Activated naive CD4-positive, alpha-beta T cell treated with anti-CD3 and anti-CD28 coated beads for 36 hours (primary cell): Measurements from ENCODE around the gene CNFN. TPM values are rescaled to one million over a fixed set of nuclear protein-coding genes. Genes with fewer than 3 reads are reported as not detected.

Source experiments
- CTCF ChIA-PET: fragments of 350-600 bp; sonication (Branson Sonifier 250); formaldehyde crosslinking; loops from one replicate; lab custom pipeline; 2021; ENCODE audit warnings: antibody characterized with exemption; lab: Charles Lee
- DNase-seq: peaks from one replicate; pipeline ENCODE4 v3.0.0-alpha.2; 2020
- H3K27ac Mint-ChIP-seq: one replicate; pipeline ENCODE4 v1.8.0; 2021; ENCODE audit warnings: mild to moderate bottlenecking, mixed read lengths
- H3K27me3 Mint-ChIP-seq: one replicate; pipeline ENCODE4 v1.8.0; 2021; ENCODE audit warnings: low read depth, mixed read lengths
- H3K36me3 Mint-ChIP-seq: one replicate; pipeline ENCODE4 v1.8.0; 2021; ENCODE audit warnings: low read depth, mixed read lengths
- H3K4me1 Mint-ChIP-seq: one replicate; pipeline ENCODE4 v1.8.0; 2021; ENCODE audit warnings: low read depth, mixed read lengths
- H3K4me3 Mint-ChIP-seq: one replicate; pipeline ENCODE4 v1.8.0; 2021; ENCODE audit warnings: mild to moderate bottlenecking, moderate library complexity, mixed read lengths
- H3K9me3 Mint-ChIP-seq: one replicate; pipeline ENCODE4 v1.8.0; 2021; ENCODE audit warnings: mixed read lengths
- intact Hi-C: fragments of 100-400 bp; cut with micrococcal nuclease; formaldehyde crosslinking; loops from one replicate; pipeline ENCODE4 v1.15.1; 2023
- total RNA-seq, 2 experiments: library from RNA; stranded (reverse); gene quantifications; one replicate each; pipeline ENCODE4 v1.2.3, GENCODE V29; 2021

CNFN gene
- total RNA-seq, 2 experiments from 2014 or later: not detected

DNA sequence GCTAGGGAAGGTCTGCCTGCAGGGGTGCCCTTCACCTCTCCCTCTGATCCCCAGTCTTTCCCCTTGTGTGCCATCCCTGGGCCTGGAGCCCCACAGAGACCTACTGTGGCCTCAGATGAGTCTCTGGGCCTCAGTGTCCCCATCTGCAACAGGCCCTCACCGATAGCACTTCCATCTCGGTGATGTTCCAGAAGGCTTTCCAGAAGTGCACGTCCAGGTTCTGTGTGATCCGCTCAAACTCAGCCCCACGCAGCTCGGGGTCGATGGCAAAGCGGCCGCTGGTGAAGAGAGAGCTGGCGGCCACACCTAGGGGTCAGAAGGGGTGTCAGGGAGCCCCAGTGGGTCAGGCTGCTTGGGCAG lies 17.7 kb upstream of the CNFN start:
- intact Hi-C loops: no loop called here
- peaks cover 25% of the 10 kb centered on the region for H3K36me3 Mint-ChIP-seq

DNA sequence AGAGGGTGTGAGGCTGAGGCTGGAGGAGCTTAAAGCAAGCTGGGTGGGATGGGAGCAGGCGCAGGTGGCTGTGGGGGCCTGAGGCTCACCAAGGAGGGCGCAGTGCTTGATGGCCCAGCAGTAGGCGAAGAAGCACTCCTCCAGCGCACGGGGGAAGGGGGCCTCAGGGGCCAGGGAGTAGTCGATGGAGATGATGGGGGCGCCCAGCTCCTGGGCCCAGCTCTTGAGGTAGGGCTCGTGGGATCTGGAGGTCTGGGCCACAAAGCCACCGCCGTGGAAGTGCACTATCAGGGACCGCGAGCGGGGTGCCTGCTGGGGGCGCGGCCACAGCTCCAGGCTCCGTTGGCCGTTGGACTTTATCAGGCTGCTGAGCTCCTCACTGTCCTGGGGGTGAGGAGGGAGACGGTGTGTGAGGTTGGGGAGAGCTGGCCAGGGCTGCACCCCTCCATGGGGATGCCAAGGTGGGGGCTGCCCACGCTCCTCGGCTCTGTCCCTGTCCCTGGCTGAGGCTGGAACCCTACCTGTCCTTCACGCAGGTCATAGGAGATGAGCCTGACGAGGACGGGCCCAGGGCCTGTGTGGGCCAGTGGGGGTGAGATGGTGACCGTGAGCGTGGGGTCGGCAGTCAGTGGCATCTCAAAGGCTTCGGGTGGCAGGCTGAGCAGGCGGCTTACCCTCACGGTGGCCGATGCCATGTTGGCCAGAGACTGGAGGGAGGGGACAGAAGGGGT lies 17.2 kb upstream of the CNFN start:
- intact Hi-C loops: no loop called here
- no peak for DNase-seq
- H3K27ac Mint-ChIP-seq: no peak overlapping the region
- H3K4me1 Mint-ChIP-seq: peaks cover 2% of the 10 kb centered on the region
- CTCF ChIA-PET: interaction anchor here (0.7 to 0.9 kb wide), 2 partner anchors 13 to 31 kb away, joined by 3 to 4 read pairs; no protein-coding TSS in a partner anchor
- H3K27me3 Mint-ChIP-seq: no peaks in the 10 kb centered on the region
- H3K4me3 Mint-ChIP-seq: no peak overlapping the region
- no peaks in the 10 kb centered on the region for H3K9me3 Mint-ChIP-seq
- H3K36me3 Mint-ChIP-seq: peaks cover 26% of the 10 kb centered on the region

More for the DNA sequence above, 17.7 kb upstream of the CNFN start:
- CTCF ChIA-PET: interaction anchor here (1.1 kb wide), 1 partner anchor 379 kb away, joined by 3 read pairs; no protein-coding TSS in a partner anchor
- Mint-ChIP-seq H3K4me3 (no peak overlapping the region), H3K27me3 (no peaks in the 10 kb centered on the region), H3K4me1 (no peaks in the 10 kb centered on the region), H3K9me3 (no peaks in the 10 kb centered on the region), H3K27ac (no peak overlapping the region)
- no peak for DNase-seq

DNA sequence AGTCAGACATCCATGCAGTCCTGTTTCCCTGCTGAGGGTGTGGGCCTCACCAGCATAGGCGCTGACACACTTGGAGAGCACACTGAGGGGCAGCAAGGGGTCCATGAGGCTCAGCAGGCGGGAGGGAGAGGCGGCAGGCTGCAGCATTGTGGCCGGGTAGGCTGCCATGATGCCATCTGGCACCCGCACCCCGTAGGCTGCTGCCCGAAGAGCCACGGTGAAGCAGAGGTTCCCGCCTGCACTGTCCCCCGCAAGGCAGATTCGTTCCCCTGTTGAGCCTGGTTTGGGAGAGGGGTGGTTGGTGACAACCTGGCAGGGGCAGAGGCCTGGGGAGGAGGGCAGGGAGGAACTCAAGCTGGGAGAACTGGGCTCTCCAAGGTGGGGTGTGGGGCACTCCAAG lies 16.0 kb upstream of the CNFN start:
- no peak for DNase-seq
- Mint-ChIP-seq H3K36me3 (peaks cover 26% of the 10 kb centered on the region), H3K4me1 (peaks cover 11% of the 10 kb centered on the region), H3K9me3 (no peaks in the 10 kb centered on the region), H3K4me3 (no peak overlapping the region), H3K27me3 (no peaks in the 10 kb centered on the region), H3K27ac (no peak overlapping the region)
- intact Hi-C loops: no loop called here
- CTCF ChIA-PET: interaction anchor here (0.6 to 0.9 kb wide), 2 partner anchors 15 to 369 kb away, joined by 3 to 4 read pairs; no protein-coding TSS in a partner anchor

DNA sequence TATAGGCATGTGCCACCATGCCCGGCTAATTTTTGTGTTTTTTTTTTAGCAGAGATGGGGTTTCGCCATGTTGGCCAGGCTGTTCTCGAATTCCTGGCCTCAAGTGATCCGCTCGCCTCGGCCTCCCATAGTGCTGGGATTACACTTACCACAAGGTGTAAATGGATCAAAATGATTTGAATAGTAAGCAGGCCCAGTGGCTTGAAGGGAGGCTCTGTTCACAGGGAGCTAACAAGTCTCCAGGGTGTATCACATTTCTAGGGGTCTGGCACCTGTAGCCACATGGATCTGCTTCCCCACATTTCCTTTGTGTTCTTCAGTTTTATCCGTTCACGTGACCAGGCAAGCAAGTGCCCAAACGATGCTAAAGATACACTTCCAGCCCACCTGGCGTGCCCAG lies 13.5 kb upstream of the CNFN start:
- no peaks in the 10 kb centered on the region for H3K9me3 Mint-ChIP-seq
- peaks cover 23% of the 10 kb centered on the region for H3K4me1 Mint-ChIP-seq
- H3K27ac Mint-ChIP-seq: no peak overlapping the region
- no peaks in the 10 kb centered on the region for H3K27me3 Mint-ChIP-seq
- H3K36me3 Mint-ChIP-seq: peaks cover 26% of the 10 kb centered on the region
- CTCF ChIA-PET: interaction anchor here (0.7 to 1.1 kb wide), 2 partner anchors 12 to 612 kb away, joined by 3 read pairs; no protein-coding TSS in a partner anchor
- intact Hi-C loops: loop anchor here (5.0 kb wide), 1 partner anchor 296 kb away; no protein-coding TSS in a partner anchor
- H3K4me3 Mint-ChIP-seq: no peak overlapping the region
- DNase-seq: no peak

DNA sequence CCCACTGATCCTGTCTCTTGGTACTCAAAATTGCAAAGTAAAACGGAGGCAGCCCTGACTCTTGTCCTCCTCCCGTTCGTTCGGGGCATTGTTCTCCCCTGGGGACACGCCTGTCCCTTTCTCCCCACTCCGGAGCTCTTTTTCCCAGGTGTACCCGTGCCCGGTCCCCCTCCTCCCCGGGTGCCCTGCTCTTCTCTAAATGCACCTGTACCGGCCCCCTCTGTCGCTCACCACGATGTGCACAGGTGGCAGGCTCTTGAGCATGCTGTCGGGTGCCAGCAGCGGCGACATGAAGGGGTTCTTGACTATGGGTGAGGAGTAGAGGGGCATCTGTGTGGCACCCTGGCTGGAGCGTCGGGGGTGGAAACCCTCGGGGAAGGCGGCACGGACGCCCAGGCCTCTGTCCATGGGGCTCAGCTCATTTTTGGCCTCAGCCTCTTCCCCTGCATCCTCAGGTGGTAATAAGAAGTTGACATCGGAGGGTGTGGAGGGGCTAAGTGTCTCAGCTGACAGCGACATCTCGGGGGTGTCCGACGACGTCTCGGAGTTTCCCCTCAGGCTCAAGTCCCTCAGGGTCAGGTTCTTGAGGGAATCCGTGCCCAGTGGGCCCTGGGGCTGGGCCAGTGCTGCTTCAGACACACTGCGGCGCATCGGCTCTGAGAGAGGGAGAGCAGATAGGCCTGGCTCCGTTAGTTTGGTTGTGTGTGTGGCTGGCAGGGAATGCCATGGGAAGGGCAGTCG lies 12.4 kb upstream of the CNFN start:
- DNase-seq: no peak
- CTCF ChIA-PET: no interaction called here
- Mint-ChIP-seq H3K27me3 (no peaks in the 10 kb centered on the region), H3K27ac (no peak overlapping the region), H3K9me3 (no peaks in the 10 kb centered on the region), H3K4me3 (peak overlapping the region; percentile 71), H3K4me1 (peaks cover 29% of the 10 kb centered on the region), H3K36me3 (peaks cover 20% of the 10 kb centered on the region)
- intact Hi-C loops: loop anchor here (5.0 kb wide), 1 partner anchor 295 kb away; no protein-coding TSS in a partner anchor

DNA sequence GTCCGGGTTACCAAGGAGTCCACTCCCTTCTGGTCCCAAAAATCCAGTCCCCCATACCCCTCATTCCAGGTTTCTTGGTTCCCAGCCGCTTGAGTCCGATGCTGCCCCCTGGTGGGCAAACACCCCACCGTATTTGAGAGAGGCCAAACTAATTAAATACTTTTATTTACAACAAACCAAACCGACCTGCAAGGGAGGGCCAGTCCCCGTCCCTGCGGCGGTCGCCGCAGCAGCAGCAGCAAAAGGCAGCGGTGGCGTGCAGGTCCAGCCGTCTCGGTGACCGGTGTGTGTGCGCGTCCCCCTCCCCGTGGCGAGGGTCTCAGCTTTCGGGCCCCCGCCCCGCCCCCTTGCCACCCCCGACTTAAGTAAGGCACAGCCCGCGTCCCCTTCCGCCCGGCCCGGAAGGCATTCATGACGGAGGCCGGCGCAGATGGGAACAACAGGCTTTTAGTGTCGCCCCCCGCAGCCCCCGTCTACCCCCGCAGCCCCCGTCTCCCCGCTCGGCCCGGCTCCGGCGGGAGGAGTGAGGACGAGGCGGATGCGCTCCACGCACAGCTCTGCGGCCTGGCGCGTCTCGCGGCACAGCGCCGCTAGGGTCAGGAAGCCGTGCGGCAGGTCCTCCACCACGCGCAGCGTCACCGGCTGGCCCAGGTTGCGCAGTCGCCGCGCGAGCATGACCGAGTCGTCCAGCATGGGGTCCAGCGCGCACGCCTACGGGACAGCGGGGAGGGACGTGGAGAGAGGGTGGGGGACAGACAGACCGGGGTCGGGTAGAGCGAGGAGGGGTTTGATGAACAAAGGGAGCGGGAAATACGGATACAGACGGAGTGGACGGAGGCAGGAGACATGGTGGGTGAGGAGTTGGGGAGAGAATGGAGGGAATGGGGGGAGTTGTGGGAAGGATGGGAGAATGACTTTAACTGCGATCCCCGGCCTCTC lies 11.5 kb upstream of the CNFN start:
- peak; percentile 82 for DNase-seq
- H3K36me3 Mint-ChIP-seq: peaks cover 16% of the 10 kb centered on the region
- CTCF ChIA-PET: interaction anchor here (0.6 to 2.0 kb wide), 6 partner anchors 11 to 271 kb away, joined by 3 to 10 read pairs (median 6); no protein-coding TSS in a partner anchor
- no peaks in the 10 kb centered on the region for H3K9me3 Mint-ChIP-seq
- H3K27ac Mint-ChIP-seq: no peak overlapping the region
- intact Hi-C loops: loop anchor here (1.0 to 5.0 kb wide), 2 partner anchors 14 to 294 kb away; no protein-coding TSS in a partner anchor
- H3K4me1 Mint-ChIP-seq: peaks cover 33% of the 10 kb centered on the region
- no peaks in the 10 kb centered on the region for H3K27me3 Mint-ChIP-seq
- peak overlapping the region; percentile 71 for H3K4me3 Mint-ChIP-seq

DNA sequence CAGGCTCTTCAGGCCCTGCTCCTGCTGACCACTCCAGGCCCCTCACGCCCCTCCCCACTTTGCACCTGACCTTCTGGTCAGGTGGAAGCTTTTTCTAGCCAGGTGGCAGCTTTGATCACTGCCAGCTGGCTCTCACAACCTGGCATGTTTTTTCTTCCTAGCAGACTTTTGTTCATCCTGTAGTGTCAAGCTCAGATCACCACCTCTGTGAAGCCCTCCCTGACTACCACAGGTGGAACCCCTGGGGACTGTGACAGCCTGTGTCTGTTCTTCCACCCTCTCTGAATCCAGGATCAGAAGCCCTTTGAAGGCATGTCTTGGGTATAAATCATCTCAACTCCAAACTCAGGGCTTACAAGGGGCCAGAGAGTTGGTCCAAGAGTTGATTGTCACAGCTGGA lies 10.3 kb upstream of the CNFN start:
- no peaks in the 10 kb centered on the region for H3K27me3 Mint-ChIP-seq
- H3K4me3 Mint-ChIP-seq: no peak overlapping the region
- H3K9me3 Mint-ChIP-seq: no peaks in the 10 kb centered on the region
- no peak for DNase-seq
- no peak overlapping the region for H3K27ac Mint-ChIP-seq
- CTCF ChIA-PET: interaction anchor here (0.5 to 2.0 kb wide), 14 partner anchors 10 to 1439 kb away, joined by 3 to 10 read pairs (median 3); partner anchors contain the start of gene POU2F2
- intact Hi-C loops: loop anchor here (5.0 kb wide), 1 partner anchor 293 kb away; no protein-coding TSS in a partner anchor
- H3K4me1 Mint-ChIP-seq: peaks cover 40% of the 10 kb centered on the region
- H3K36me3 Mint-ChIP-seq: peaks cover 12% of the 10 kb centered on the region

DNA sequence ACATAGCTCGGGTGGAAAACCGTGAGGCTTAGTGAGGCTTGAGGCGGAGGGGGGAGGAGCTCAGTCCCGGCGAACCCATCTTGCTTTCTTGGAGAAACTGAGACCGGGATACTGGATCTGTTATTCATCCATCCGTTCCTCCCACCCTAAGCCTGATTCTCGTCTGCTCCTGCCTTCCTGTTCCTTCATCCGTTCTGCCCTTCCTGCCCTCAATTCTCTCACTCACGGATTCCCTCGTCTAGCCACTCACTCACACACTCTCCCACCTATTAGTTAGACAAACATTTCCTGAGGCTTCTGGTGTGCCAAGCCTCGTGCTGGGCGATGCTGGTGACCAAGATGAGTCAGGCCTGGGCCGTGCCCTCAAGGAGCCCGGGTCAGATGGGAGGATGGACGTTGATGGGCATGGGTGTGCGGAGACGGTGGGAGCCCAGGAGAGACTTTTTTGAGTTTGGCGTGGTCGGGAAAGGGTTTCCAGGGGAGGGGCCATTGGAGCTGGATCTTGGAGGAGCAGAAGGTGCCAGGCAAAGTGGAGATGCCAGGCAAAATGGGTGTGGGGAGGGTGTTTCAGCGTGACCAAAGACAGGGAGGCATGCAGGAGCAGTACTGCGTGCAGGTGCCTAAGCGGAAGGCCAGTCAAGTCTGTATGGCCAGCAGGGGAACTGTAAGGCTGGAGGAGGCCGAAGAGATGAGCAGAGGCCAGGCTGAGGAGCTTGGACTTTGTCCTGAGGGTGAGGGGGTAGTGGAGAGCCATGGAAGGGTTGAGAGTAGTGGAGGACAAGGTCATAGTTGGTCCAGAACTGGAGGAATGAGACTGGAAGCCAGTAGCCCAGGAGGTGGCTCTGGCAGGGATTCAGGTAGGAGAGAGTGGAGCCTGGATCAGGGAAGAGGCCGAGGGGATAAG lies 7.4 kb upstream of the CNFN start:
- intact Hi-C loops: loop anchor here (1.0 to 2.0 kb wide), 6 partner anchors 26 to 323 kb away; partner anchors contain the start of genes MEGF8 and POU2F2
- Mint-ChIP-seq H3K27ac (peak overlapping the region; percentile 65), H3K36me3 (peaks cover 2% of the 10 kb centered on the region), H3K4me3 (peak overlapping the region; percentile 89), H3K4me1 (peaks cover 40% of the 10 kb centered on the region), H3K9me3 (no peaks in the 10 kb centered on the region), H3K27me3 (no peaks in the 10 kb centered on the region)
- CTCF ChIA-PET: interaction anchor here (0.6 to 2.0 kb wide), 3 partner anchors 32 to 199 kb away, joined by 3 to 5 read pairs (median 3); no protein-coding TSS in a partner anchor
- no peak for DNase-seq

DNA sequence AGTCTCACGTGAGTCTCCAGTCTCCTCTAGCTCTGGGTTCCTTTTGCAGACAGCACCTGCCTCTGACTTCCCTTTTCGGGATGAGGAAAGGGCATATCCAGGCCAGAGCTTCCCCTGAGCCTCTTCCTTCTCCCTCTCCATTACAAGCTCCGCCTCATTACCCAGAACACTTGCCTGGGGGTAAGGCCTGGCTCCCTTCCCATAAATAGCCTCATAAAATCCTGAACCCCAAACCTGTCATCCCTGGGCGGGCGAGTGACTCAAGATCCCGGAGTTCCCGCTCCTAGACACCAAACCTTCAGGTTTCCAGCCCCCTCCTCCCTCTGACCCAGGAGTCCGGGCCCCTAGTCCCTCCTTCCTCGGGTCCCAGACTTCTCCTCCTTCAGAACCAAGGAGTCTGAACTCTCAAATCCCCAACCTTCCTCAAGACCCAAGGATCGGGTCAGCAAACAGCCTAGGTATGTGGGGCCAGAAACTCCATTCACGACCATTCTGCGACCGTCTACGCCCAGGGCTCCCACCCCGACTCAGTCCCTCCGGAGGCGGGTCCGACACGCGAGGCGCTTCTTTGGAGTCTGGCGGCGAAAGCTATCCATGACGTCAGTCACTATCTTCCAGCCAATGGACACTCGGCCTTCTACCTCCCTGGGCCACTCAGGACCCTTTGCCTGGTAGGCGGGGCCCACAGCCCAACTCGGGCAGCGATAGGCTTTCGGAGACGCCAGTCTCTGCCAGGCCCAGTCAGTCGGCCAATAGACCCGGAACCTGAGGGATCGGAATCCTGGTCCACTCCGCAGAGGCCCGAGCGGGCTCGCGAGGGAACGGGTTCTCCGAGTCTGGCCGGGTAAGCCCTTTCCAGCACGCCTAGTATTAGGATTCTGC lies 6.5 kb upstream of the CNFN start:
- H3K27me3 Mint-ChIP-seq: no peaks in the 10 kb centered on the region
- H3K27ac Mint-ChIP-seq: peak overlapping the region; percentile 88
- intact Hi-C loops: loop anchor here (1.0 to 2.0 kb wide), 6 partner anchors 27 to 322 kb away; partner anchors contain the start of genes MEGF8 and POU2F2
- H3K4me3 Mint-ChIP-seq: peak overlapping the region; percentile 89
- no peaks in the 10 kb centered on the region for H3K9me3 Mint-ChIP-seq
- CTCF ChIA-PET: interaction anchor here (0.9 to 1.2 kb wide), 2 partner anchors 24 to 36 kb away, joined by 3 read pairs; no protein-coding TSS in a partner anchor
- H3K4me1 Mint-ChIP-seq: peaks cover 32% of the 10 kb centered on the region
- peaks cover 2% of the 10 kb centered on the region for H3K36me3 Mint-ChIP-seq
- peak; percentile 98 for DNase-seq

DNA sequence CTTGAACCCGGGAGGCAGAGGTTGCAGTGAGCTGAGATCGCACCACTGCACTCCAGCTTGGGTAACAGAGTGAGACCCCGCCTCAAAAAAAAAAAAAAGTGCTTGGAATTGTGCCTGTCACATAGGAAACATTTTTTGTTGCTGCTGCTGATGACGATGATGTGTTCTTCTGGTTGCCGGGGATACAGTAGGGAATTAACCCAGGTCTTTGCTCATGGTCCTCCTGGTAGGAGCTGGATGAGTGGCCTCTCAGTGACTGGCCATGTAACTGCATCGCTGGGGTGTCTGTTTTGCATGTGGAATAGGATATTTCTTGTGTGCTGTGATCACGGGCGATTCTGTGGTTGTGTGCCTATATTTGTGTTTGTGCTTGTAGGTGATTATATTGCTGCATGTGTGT lies 4.7 kb upstream of the CNFN start:
- no peaks in the 10 kb centered on the region for H3K9me3 Mint-ChIP-seq
- H3K27ac Mint-ChIP-seq: no peak overlapping the region
- H3K4me1 Mint-ChIP-seq: peaks cover 22% of the 10 kb centered on the region
- peaks cover 10% of the 10 kb centered on the region for H3K27me3 Mint-ChIP-seq
- no peaks in the 10 kb centered on the region for H3K36me3 Mint-ChIP-seq
- no peak for DNase-seq
- CTCF ChIA-PET: interaction anchor here (0.7 kb wide), 1 partner anchor 27 kb away, joined by 6 read pairs; no protein-coding TSS in a partner anchor
- intact Hi-C loops: no loop called here
- H3K4me3 Mint-ChIP-seq: no peak overlapping the region
